Neural cell (in vitro differentiated cells): Measurements from ENCODE around the gene SRCIN1. TPM values are rescaled to one million over a fixed set of nuclear protein-coding genes. Genes with fewer than 3 reads are reported as not detected.

Source experiments
- H2AFZ ChIP-seq: fragments of 200-600, 300-800 bp; sonication (generic), shearing (Covaris generic); 2 replicates; pipeline ENCODE4 v1.6.0; 2014; ENCODE audit warnings: low read depth, mild to moderate bottlenecking, antibody characterized with exemption, low read length, moderate library complexity
- H3F3A ChIP-seq: fragments of 200-600 bp; shearing (Covaris generic); 2 replicates; pipeline ENCODE4 v1.6.1; 2016; ENCODE audit warnings: mild to moderate bottlenecking, moderate library complexity, mixed read lengths, antibody characterized with exemption, low read length; ENCODE audit not compliant: insufficient read depth, poor library complexity, severe bottlenecking
- H3K27ac ChIP-seq: fragments of 200-600, 300-800 bp; sonication (generic), shearing (Covaris generic); 2 replicates; pipeline ENCODE4 v1.5.1; 2014; ENCODE audit warnings: mild to moderate bottlenecking, low read length, moderate library complexity
- H3K27me3 ChIP-seq: fragments of 300-800, 200-600 bp; sonication (generic), shearing (Covaris generic); 2 replicates; pipeline ENCODE4 v1.6.0; 2014; ENCODE audit warnings: mild to moderate bottlenecking, low read depth, low read length, moderate library complexity; ENCODE audit not compliant: insufficient read depth
- H3K36me3 ChIP-seq: fragments of 300-800, 200-600 bp; sonication (generic), shearing (Covaris generic); 2 replicates; pipeline ENCODE4 v1.5.1; 2014; ENCODE audit warnings: mild to moderate bottlenecking, antibody characterized with exemption, low read length, moderate library complexity; ENCODE audit not compliant: insufficient read depth
- H3K4me2 ChIP-seq: fragments of 300-800, 200-600 bp; sonication (generic), shearing (Covaris generic); 2 replicates; pipeline ENCODE4 v1.6.0; 2014; ENCODE audit warnings: mild to moderate bottlenecking, low read length
- H3K4me3 ChIP-seq: fragments of 300-800, 200-600 bp; sonication (generic), shearing (Covaris generic); 2 replicates; pipeline ENCODE4 v1.5.1; 2014; ENCODE audit warnings: mild to moderate bottlenecking, low read length, moderate library complexity
- H3K79me2 ChIP-seq: fragments of 200-600 bp; shearing (Covaris generic); replicated peaks from 2 replicates; pipeline ENCODE4 v1.6.0; 2014; ENCODE audit warnings: mild to moderate bottlenecking, low read length, moderate library complexity; ENCODE audit not compliant: insufficient read depth
- H3K9ac ChIP-seq: fragments of 300-800, 200-600 bp; sonication (generic), shearing (Covaris generic); 2 replicates; pipeline ENCODE4 v1.6.1; 2016; ENCODE audit warnings: mild to moderate bottlenecking, low read length, mixed read lengths
- H3K9me2 ChIP-seq: fragments of 200-600 bp; shearing (Covaris generic); 2 replicates; pipeline ENCODE4 v1.6.1; 2016; ENCODE audit warnings: mild to moderate bottlenecking, low read length, mixed read lengths; ENCODE audit not compliant: insufficient read depth
- H3K9me3 ChIP-seq: fragments of 200-600, 300-800 bp; sonication (generic), shearing (Covaris generic); 2 replicates; pipeline ENCODE4 v1.6.1; 2016; ENCODE audit warnings: mild to moderate bottlenecking, mixed run types, low read length, moderate library complexity, mixed read lengths
- H4K20me1 ChIP-seq: fragments of 200-600 bp; shearing (Covaris generic); 2 replicates; pipeline ENCODE4 v1.6.1; 2016; ENCODE audit warnings: mild to moderate bottlenecking, mixed run types; ENCODE audit not compliant: insufficient read depth
- EP300 ChIP-seq: fragments of 450-650 bp; conservative IDR thresholded peaks from 2 replicates; pipeline ENCODE4 v1.6.1; 2014; ENCODE audit warnings: antibody characterized with exemption, mild to moderate bottlenecking, moderate library complexity; ENCODE audit not compliant: poor library complexity, severe bottlenecking
- MXI1 ChIP-seq: fragments of 450-650 bp; conservative IDR thresholded peaks from 2 replicates; pipeline ENCODE4 v1.6.1; 2014; ENCODE audit warnings: antibody characterized with exemption, mild to moderate bottlenecking; ENCODE audit not compliant: poor library complexity, severe bottlenecking
- POLR2AphosphoS5 ChIP-seq: IDR thresholded peaks from 2 replicates; pipeline ENCODE4 v1.6.1; 2012
- RAD21 ChIP-seq: fragments of 450-650 bp; conservative IDR thresholded peaks from 2 replicates; pipeline ENCODE4 v1.6.1; 2014; ENCODE audit warnings: antibody characterized with exemption, mild to moderate bottlenecking, moderate library complexity
- SMC3 ChIP-seq: fragments of 450-650 bp; conservative IDR thresholded peaks from 2 replicates; pipeline ENCODE4 v1.6.1; 2014; ENCODE audit warnings: antibody characterized with exemption, mild to moderate bottlenecking, moderate library complexity; ENCODE audit not compliant: poor library complexity
- TAF1 ChIP-seq: IDR thresholded peaks from 2 replicates; pipeline ENCODE4 v1.6.1; 2012; ENCODE audit warnings: low read depth
- polyA plus RNA-seq: library from polyadenylated mRNA; depleted of rRNA; stranded (reverse); fragments of >200 nt; gene quantifications from 2 replicates; pipeline ENCODE4 v1.2.3, GENCODE V29; 2014
- TF ChIP-seq, protein P1 (sequence below): fragments of 450-650 bp; IDR thresholded peaks from 2 replicates; pipeline ENCODE4 v1.5.1; 2014; ENCODE audit warnings: antibody characterized with exemption, mild to moderate bottlenecking, moderate library complexity; ENCODE audit not compliant: poor library complexity, severe bottlenecking
- TF ChIP-seq, protein P2 (sequence below): IDR thresholded peaks from 2 replicates; pipeline ENCODE4 v1.6.1; 2012; ENCODE audit warnings: borderline replicate concordance

SRCIN1 gene
- polyA plus RNA-seq, 1 donor from 2014 or later, result 18.0 TPM

DNA sequence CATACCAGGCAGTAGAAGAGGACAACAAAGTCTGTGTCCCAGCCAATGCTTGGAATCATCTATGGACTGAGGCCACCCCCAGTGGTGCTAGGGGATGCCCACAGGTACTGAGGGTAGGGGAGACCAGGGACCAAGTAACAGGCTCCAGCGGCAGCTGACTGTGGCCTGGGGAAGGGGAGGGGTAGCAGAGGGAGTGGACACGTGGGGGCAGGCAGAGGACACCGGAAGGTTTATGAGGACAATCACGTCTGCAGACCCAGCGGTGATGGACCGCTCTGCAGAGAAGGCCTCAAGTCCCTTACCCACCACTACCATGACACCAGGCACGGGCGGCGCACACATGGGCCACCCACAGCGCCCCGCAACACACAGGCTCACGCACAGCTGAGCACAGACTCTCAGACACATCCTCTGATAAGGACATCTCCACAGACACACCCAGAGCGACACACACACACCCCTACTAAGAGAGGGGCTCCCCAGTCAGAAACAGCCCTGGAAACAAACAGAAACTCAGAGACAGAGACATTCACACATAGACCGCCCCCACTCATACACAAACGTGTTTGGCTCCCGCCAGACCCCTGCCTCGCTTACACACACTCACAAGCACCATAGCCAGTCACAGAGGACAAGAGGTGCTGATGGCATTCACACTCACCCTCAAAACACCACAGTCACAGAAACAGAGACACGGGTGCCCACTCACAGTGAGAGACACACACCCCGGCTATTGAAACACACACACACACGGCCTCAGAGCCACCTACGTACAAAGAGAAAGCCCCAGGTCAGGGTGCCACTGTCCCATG, 35.8 kb downstream of the SRCIN1 start:
- no peak overlapping the region for H2AFZ ChIP-seq
- no peak overlapping the region for H3K4me3 ChIP-seq
- no peaks in the 10 kb centered on the region for H3K27me3 ChIP-seq
- no peaks in the 10 kb centered on the region for H3K79me2 ChIP-seq
- H3K36me3 ChIP-seq, result no peaks in the 10 kb centered on the region
- no peaks in the 10 kb centered on the region for H3K9me3 ChIP-seq
- TF ChIP-seq, protein P1, sequence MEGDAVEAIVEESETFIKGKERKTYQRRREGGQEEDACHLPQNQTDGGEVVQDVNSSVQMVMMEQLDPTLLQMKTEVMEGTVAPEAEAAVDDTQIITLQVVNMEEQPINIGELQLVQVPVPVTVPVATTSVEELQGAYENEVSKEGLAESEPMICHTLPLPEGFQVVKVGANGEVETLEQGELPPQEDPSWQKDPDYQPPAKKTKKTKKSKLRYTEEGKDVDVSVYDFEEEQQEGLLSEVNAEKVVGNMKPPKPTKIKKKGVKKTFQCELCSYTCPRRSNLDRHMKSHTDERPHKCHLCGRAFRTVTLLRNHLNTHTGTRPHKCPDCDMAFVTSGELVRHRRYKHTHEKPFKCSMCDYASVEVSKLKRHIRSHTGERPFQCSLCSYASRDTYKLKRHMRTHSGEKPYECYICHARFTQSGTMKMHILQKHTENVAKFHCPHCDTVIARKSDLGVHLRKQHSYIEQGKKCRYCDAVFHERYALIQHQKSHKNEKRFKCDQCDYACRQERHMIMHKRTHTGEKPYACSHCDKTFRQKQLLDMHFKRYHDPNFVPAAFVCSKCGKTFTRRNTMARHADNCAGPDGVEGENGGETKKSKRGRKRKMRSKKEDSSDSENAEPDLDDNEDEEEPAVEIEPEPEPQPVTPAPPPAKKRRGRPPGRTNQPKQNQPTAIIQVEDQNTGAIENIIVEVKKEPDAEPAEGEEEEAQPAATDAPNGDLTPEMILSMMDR, result no peak
- H3K27ac ChIP-seq, result no peak overlapping the region
- no peak overlapping the region for H3K9ac ChIP-seq
- no peaks in the 10 kb centered on the region for H3F3A ChIP-seq
- no peaks in the 10 kb centered on the region for H3K9me2 ChIP-seq
- peaks cover 9% of the 10 kb centered on the region for H4K20me1 ChIP-seq
- H3K4me2 ChIP-seq, result no peak overlapping the region

DNA sequence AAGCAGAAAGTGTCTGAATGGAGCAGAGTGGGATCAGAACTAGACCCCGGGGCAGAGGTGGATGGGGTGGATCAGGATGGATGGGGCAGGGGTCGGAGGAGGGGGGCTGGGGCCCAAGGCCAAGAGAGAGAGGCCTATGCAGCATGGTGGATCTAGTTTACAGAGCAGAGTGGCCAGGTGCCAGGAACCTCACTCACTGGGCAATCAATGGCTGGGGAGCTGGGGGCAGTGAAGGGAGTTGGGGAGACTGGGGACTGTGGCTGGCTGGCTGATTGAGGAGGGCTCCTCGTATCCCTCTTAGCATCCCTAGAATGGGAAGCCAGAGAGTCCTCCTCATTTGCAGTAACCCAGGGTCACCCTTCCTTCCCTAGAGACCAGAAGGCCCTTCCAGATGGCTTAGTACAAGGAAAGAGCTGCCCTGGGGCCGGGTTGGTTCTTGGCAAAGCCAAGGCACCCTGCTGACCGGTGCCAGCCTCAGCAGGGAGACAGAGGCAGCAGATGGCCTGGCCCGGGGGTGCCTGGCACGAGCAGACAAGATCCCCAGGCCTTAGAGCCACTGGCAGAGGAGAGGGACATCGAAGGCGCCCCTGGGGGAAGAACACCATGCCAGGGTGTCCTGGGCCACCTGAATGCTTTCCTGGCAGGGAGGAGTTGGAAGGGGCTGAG, 36.8 kb downstream of the SRCIN1 start:
- H3K9ac ChIP-seq, result no peak overlapping the region
- no peaks in the 10 kb centered on the region for H3K79me2 ChIP-seq
- no peaks in the 10 kb centered on the region for H3K9me2 ChIP-seq
- H3K36me3 ChIP-seq, result no peaks in the 10 kb centered on the region
- peaks cover 5% of the 10 kb centered on the region for H4K20me1 ChIP-seq
- H3K4me3 ChIP-seq, result no peak overlapping the region
- H3K9me3 ChIP-seq, result no peaks in the 10 kb centered on the region
- H2AFZ ChIP-seq, result no peak overlapping the region
- H3K4me2 ChIP-seq, result no peak overlapping the region
- no peak overlapping the region for H3K27ac ChIP-seq
- H3F3A ChIP-seq, result no peaks in the 10 kb centered on the region
- peaks cover 4% of the 10 kb centered on the region for H3K27me3 ChIP-seq
- TF ChIP-seq, protein P2, sequence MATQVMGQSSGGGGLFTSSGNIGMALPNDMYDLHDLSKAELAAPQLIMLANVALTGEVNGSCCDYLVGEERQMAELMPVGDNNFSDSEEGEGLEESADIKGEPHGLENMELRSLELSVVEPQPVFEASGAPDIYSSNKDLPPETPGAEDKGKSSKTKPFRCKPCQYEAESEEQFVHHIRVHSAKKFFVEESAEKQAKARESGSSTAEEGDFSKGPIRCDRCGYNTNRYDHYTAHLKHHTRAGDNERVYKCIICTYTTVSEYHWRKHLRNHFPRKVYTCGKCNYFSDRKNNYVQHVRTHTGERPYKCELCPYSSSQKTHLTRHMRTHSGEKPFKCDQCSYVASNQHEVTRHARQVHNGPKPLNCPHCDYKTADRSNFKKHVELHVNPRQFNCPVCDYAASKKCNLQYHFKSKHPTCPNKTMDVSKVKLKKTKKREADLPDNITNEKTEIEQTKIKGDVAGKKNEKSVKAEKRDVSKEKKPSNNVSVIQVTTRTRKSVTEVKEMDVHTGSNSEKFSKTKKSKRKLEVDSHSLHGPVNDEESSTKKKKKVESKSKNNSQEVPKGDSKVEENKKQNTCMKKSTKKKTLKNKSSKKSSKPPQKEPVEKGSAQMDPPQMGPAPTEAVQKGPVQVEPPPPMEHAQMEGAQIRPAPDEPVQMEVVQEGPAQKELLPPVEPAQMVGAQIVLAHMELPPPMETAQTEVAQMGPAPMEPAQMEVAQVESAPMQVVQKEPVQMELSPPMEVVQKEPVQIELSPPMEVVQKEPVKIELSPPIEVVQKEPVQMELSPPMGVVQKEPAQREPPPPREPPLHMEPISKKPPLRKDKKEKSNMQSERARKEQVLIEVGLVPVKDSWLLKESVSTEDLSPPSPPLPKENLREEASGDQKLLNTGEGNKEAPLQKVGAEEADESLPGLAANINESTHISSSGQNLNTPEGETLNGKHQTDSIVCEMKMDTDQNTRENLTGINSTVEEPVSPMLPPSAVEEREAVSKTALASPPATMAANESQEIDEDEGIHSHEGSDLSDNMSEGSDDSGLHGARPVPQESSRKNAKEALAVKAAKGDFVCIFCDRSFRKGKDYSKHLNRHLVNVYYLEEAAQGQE, result no peak
- TF ChIP-seq SMC3, result no peak
- TF ChIP-seq TAF1, result no peak
- TF ChIP-seq MXI1, result no peak
- no peak for TF ChIP-seq POLR2AphosphoS5
- TF ChIP-seq RAD21, result no peak
- TF ChIP-seq, protein P1, result no peak
- no peak for TF ChIP-seq EP300
